Measurements from ENCODE around the gene SPEG. TPM values are rescaled to one million over a fixed set of nuclear protein-coding genes. Genes with fewer than 3 reads are reported as not detected.

SPEG gene
- total and polyA plus RNA-seq, 2 of the 13 experiments (the other 11 are each of a cell fraction or from before 2014, with no cell fraction given), result 0.18 to 0.24 TPM

DNA sequence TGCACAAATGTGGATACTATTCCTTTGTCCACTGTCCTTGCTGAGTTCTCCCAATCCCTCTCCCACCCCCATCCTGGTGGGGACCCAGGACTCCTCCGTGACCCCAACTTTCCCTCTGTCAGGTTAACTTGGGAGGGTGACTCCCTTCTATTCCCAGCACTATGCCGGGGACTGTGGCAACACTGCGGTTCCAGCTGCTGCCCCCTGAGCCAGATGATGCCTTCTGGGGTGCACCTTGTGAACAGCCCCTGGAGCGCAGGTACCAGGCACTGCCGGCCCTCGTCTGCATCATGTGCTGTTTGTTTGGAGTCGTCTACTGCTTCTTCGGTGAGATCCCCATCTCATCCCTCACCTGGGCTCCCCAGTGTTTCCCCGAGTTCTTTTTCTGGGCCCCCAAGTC, 109.9 kb downstream of the SPEG start (continued):
- TF ChIP-seq ZNF670 (CRISPR knock-in tag; IDR thresholded peaks at IDR 0.05; ENCODE audit: borderline replicate concordance), result 0 out of 2 replicates have a peak, but pooled peaks have one; percentile 33

GRCh38 chr2:219545295-219545942, 110.8 kb downstream of the SPEG start:
- H2AFZ ChIP-seq (ENCODE audit: low read length), result no peak overlapping the region
- no peak for ATAC-seq
- in situ Hi-C loops (cut with HindIII; ENCODE audit: extremely low pct_ligation_motif_present, low pct_unique_long_range_greater_than_20kb), result no loop called here
- TF ChIP-seq JARID2 (CRISPR knock-in tag; IDR thresholded peaks at IDR 0.05; ENCODE audit: insufficient replicate concordance) (no peak), SP4 (CRISPR knock-in tag; IDR thresholded peaks at IDR 0.05) (peak; percentile 36; the same call in 1 of the 2 replicates), ZNF788 (CRISPR knock-in tag; IDR thresholded peaks at IDR 0.05; ENCODE audit: borderline replicate concordance) (0 out of 2 replicates have a peak, but pooled peaks have one; percentile 4), ZFP90 (CRISPR knock-in tag; IDR thresholded peaks at IDR 0.05; ENCODE audit: borderline replicate concordance) (0 out of 2 replicates have a peak, but pooled peaks have one; percentile 43), HNRNPLL (IDR thresholded peaks at IDR 0.05; ENCODE audit: low read depth, low read length, poor library complexity, severe bottlenecking) (no peak), POLR2A (IDR thresholded peaks at IDR 0.05; ENCODE audit: insufficient read depth in 1 of 2, low read depth in 2 of 2, low read length in 2 of 2) (peak in 1 of 2 experiments; percentile 43; a peak in 1 of 4 replicates), EP300 (IDR thresholded peaks at IDR 0.05; ENCODE audit: low read depth in 2 of 2, low read length in 2 of 2) (0 out of 4 replicates have a peak, but pooled peaks of 1 of the 2 experiments have one; percentile 8), EP300 (CRISPR knock-in tag; IDR thresholded peaks at IDR 0.05; ENCODE audit: borderline replicate concordance) (no peak), AGO1 (IDR thresholded peaks at IDR 0.05; ENCODE audit: low read depth, low read length, poor library complexity, severe bottlenecking) (no peak), HNF4G (IDR thresholded peaks at IDR 0.05; ENCODE audit: borderline replicate concordance, low read depth, low read length) (peak; percentile 33; the same call in 1 of the 2 replicates), HNF4G (CRISPR knock-in tag; IDR thresholded peaks at IDR 0.05; ENCODE audit: borderline replicate concordance, low read depth) (no peak), ASH2L (IDR thresholded peaks at IDR 0.05; ENCODE audit: insufficient read length, low read depth, low read length) (peak; percentile 27), ETV5 (CRISPR knock-in tag; IDR thresholded peaks at IDR 0.05; ENCODE audit: borderline replicate concordance) (no peak), CC2D1A (CRISPR knock-in tag; IDR thresholded peaks at IDR 0.05) (no peak), MAFK (conservative IDR thresholded peaks at IDR 0.05 in 1 of 2, IDR thresholded peaks at IDR 0.05 in 1 of 2; ENCODE audit: low read length in 2 of 2) (no peak), ZHX1 (CRISPR knock-in tag; IDR thresholded peaks at IDR 0.05; ENCODE audit: low read depth) (0 out of 2 replicates have a peak, but pooled peaks have one; percentile 12), ZFP82 (CRISPR knock-in tag; IDR thresholded peaks at IDR 0.05; ENCODE audit: borderline replicate concordance) (no peak)
- TF ChIP-seq, protein P1, sequence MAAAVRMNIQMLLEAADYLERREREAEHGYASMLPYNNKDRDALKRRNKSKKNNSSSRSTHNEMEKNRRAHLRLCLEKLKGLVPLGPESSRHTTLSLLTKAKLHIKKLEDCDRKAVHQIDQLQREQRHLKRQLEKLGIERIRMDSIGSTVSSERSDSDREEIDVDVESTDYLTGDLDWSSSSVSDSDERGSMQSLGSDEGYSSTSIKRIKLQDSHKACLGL (CRISPR knock-in tag; IDR thresholded peaks at IDR 0.05), result 0 out of 2 replicates have a peak, but pooled peaks have one; percentile 29

More at GRCh38 chr2:219545295-219545942, 110.8 kb downstream of the SPEG start:
- peaks cover 32% of the 10 kb centered on the region for H3K79me2 ChIP-seq (ENCODE audit: insufficient read depth, low read length)
- DNase-seq (ENCODE audit: low spot score) (no peak), FAIRE-seq (no peak)
- H3K9ac ChIP-seq (ENCODE audit: insufficient read depth, low read depth, low read length), result peak overlapping the region; percentile 84
- no TSS peak for BruUV-seq (replicated peaks)
- peaks cover 22 to 33% of the 10 kb centered on the region in 2 experiments for H3K36me3 ChIP-seq (replicated peaks in 1 of 2; ENCODE audit: control insufficient read depth in 1 of 2, insufficient read depth in 2 of 2, low read length in 2 of 2)
- no peaks in the 10 kb centered on the region for H3K9me3 ChIP-seq (ENCODE audit: low read length)
- H3K4me2 ChIP-seq (ENCODE audit: low read depth, low read length), result peak overlapping the region; percentile 97
- peaks cover 28% of the 10 kb centered on the region for H4K20me1 ChIP-seq (ENCODE audit: insufficient read depth, low read length)
- peak overlapping the region in 2 of 3 experiments; percentile 76 to 90; a peak in 5 of 6 replicates for H3K4me3 ChIP-seq (replicated peaks in 1 of 3; ENCODE audit: insufficient read depth in 1 of 3, low read depth in 2 of 3, low read length in 3 of 3)
- intact Hi-C loops (cut with micrococcal nuclease; ENCODE audit: unreplicated experiment), result no loop called here
- ChIA-PET POLR2A (interaction anchor here (1.2 to 3.9 kb wide), 4 partner anchors 15 to 52 kb away, joined by 6 to 44 read pairs (median 25); partner anchors contain the start of genes GMPPA, INHA, OBSL1 and STK11IP), CTCF (ENCODE audit: low intra/inter-chr PET ratio, low total read pairs) (no interaction called here)
- 20% methylated on average over 3 of the region's 3 CpGs for WGBS (ENCODE audit: low lambda C conversion rate)
- peaks cover 49% of the 10 kb centered on the region for H3K4me1 ChIP-seq (ENCODE audit: insufficient read depth, low read length)
- no peaks in the 10 kb centered on the region; a peak in 1 of 5 replicates for H3K27me3 ChIP-seq (ENCODE audit: control insufficient read depth in 1 of 2, insufficient read depth in 2 of 2, low read length in 2 of 2)
- H3K27ac ChIP-seq (ENCODE audit: extremely low read length, insufficient read depth, low read length), result peak overlapping the region; percentile 53
